ELF-1 (cell line): ENCODE results near the gene RCCD1.
A peak's percentile ranks its signal among the peaks of the same experiment; 100 is the strongest.

Experiments used
- DNase-seq: peaks from one replicate; pipeline ENCODE4 v3.0.0-alpha.2; 2016; ENCODE audit warnings: low read depth, low spot score

The RCCD1 gene

GRCh38 chr15:90942354-90943120 is 12.1 kb upstream of the RCCD1 start:
- DNase-seq: no peak

GRCh38 chr15:90945091-90945490 is 9.6 kb upstream of the RCCD1 start:
- DNase-seq: no peak

DNA sequence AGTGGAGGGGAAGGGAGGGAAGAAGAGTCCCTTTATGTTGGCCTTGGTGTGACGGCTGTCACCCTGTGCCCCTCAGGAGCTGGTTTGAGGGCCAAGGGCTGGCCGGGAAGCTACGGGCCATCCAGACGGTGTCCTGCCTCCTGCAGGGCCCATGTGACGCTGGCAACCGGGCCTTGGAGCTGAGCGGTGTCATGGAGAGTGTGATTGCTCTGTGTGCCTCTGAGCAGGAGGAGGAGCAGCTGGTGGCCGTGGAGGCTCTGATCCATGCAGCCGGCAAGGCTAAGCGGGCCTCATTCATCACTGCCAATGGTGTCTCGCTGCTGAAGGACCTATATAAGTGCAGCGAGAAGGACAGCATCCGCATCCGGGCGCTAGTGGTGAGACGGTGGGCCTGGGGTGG is 8.1 kb upstream of the RCCD1 start:
- DNase-seq: no peak

DNA sequence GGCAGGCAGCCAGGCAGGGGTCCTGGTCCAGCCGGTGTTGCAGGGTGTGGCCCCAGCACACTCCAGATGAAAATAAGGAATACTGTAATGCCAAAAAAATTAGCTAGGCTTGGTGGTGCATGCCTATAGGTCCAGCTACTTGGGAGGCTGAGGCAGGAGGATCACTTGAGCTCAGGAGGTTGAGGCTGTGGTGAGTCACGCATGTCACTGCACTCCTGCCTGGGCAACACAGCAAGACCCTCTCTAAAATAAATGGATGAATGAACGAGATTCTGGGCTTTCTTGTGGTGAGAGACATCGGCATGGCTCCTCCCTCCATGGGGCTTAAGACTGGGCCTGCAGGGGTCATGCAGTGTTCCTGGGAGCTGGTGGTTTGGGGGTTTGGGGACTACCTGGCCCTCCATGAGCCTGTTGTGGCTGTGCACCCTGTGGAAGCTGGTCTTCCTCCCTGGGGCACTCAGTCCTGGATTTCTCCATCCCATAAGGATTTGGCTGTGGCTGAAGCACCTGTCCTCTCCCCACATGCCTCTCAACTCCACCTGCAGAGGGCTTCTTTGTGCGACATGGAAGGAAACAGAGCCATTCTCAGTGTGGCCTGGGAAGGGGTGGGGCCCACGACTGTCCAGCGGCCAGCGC is 7.6 kb upstream of the RCCD1 start:
- DNase-seq: no peak

GRCh38 chr15:90947577-90948357 is 6.9 kb upstream of the RCCD1 start:
- no peak for DNase-seq

GRCh38 chr15:90948506-90948905 is 6.2 kb upstream of the RCCD1 start:
- no peak for DNase-seq

DNA sequence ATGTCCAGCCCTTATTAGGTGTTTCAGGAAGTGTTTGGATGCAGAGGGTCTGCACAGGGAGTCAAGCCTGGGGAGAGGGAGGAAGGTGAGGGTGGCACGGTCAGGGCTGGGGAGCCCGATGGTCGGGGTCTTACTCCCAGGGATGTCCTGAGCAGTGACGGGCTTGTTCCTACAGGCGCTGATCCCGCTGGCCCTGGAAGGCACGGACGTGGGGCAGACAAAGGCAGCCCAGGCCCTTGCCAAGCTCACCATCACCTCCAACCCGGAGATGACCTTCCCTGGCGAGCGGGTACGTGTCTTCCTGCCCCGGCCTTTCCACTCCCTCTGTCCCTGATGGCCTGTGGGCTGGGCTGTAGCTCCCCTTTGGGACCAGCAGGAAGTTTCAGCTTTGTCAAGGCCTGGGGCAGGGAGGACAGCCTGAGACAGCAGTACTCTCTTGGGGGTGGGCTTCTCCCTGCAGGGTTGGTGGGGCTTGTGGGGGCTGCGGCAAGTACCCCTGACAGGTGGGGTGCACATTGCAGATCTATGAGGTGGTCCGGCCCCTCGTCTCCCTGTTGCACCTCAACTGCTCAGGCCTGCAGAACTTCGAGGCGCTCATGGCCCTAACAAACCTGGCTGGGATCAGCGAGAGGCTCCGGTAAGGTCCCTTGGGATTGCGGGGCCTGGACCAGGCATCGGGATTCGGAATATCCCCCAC is 4.6 kb upstream of the RCCD1 start:
- DNase-seq: no peak

DNA sequence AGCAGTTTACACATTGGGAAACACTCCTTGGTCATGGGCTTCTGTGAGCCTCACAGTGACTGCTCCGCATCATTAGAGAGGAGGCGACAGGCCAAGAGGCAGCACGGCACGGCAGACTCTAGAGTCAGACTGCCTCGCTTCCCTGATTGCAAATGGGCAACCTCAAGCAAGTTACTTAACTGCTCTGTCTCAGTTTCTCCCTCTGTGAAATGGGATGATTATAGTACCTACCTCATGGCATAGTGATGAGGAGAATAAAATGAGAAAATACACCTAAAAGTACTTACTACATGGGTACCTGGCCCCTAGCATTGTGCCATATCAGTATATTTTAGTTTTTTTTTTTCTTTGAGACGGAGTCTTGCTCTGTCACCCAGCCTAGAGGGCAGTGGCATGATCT is 4.0 kb upstream of the RCCD1 start:
- no peak for DNase-seq

DNA sequence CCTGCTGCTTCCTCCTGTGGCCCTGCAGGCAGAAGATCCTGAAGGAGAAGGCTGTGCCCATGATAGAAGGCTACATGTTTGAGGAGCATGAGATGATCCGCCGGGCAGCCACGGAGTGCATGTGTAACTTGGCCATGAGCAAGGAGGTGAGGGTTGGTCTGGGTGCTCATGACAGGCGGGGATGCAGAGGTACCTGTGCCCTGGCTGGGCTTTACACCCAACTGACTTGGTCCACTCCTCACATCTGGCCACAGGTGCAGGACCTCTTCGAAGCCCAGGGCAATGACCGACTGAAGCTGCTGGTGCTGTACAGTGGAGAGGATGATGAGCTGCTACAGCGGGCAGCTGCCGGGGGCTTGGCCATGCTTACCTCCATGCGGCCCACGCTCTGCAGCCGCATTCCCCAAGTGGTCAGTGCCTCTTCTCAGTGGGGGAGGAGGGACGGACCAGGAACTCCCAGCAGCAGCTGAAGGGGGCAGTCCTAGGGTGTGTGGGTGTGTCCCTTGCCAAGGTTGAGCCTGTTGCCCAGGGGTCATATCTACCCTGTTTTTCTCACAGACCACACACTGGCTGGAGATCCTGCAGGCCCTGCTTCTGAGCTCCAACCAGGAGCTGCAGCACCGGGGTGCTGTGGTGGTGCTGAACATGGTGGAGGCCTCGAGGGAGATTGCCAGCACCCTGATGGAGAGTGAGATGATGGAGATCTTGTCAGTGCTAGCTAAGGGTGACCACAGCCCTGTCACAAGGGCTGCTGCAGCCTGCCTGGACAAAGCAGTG is 1.6 kb upstream of the RCCD1 start:
- DNase-seq: no peak

DNA sequence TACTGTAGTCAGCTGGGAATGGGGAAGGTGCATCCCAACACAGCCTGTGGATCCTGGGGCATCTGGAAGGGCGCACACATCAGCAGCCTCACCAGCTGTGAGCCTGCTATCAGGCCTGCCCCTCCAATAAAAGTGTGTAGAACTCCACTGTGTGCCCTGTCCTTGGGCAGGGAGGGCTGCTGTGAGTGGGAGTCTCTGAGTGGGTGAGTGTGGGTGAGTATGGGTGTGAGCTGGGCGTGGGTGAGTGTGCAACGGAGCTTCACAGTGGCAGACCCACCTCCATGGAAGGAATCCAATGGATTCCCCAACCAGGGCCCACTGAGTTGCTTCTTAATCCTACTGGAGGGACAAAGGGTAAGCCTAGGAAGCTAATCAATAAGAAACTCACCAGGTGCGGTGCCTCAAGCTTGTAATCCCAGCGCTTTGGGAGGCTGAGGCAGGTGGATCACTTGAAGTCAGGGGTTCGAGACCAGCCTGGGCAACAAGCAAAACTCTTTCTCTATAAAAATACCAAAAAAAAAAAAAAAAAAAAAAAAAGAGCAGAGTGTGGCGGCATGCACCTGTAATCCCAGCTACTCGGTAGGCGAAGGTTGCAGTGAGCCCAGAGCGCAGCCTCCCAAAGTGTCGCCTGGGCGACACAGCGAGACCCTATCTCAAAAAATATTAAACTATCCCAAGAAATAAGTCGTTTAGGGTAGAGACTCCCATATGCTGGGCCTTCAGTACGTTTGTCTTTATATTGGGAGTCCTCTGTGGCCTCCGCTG is 555 bp upstream of the RCCD1 start:
- DNase-seq: no peak

DNA sequence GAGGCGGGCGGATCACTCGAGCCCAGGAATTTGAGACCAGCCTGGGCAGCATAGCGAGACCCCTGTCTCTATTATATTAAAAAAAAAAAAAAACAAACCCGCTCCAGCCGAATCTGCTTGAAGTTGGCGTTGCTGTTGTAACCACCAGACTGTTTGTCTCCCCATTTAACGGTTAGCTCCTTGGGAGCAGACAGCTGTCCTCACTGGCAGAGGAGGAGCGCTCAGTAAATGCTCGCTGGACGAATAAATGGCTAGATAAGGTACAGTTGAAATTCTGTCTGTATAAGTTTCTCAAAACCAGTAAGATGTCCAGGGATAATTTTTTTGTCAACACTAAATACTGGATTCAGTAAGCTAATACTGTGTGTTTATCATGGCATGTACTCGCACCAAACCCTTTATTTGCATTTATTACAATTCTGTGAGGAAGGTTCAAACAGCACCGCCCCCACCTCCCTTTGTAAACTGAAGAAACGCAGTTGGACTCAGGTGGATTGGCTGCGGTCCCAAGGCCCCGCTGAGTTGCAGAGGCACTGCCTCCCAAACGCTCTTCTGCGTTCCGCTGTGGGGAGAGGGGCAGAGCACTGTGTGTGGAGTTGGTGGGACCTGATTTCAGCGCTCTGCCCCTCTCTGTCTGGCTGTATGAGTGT is 1.1 kb downstream of the RCCD1 start:
- DNase-seq: peak; percentile 43

GRCh38 chr15:90956274-90957030 is 1.8 kb downstream of the RCCD1 start:
- DNase-seq: peak; percentile 93

- peak; percentile 32 for DNase-seq
These were observed 2.5 kb downstream of the RCCD1 start for GRCh38 chr15:90957031-90957790.

GRCh38 chr15:90957791-90958190 is 3.1 kb downstream of the RCCD1 start:
- DNase-seq: no peak

DNA sequence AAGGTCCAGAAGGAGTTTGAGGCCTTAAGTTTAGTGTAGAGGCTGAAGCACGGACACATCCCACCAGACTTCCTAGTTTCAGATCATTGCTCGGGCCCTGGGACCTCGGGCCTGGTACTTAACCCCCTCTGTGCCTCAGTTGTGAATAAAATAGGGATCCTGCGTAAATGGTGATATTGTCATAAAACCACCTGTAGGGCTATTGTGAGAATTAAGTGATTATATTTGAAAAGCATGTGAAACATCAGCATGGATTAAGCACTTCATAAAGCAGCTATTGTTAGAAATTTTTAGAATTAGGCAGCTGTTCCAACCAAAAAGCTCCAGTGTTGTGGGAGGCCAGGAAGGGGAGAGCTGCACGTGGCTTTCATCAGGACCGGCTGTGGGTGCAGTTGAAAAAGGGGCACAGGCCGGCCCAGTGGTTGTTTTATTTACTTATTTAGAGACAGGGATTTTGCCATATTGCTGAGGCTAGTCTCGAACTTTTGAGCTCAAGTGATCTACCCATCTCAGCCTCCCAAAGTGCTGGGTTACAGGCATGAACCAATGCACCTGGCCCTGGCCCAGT is 4.4 kb downstream of the RCCD1 start:
- DNase-seq: no peak

- DNase-seq: no peak
These were observed 5.2 kb downstream of the RCCD1 start for GRCh38 chr15:90959894-90960293.

GRCh38 chr15:90960298-90961091 is 5.8 kb downstream of the RCCD1 start:
- no peak for DNase-seq
